Naive thymus-derived CD4-positive, alpha-beta T cell (primary cell): ENCODE data around the gene ITGA11. TPM values are rescaled to one million over a fixed set of nuclear protein-coding genes. Genes with fewer than 3 reads are reported as not detected.

Experiments used
- ATAC-seq: fragments of 150-1000 bp; cut with Tn5 transposase; 2 replicates; pipeline ENCODE4 v1.10.0; 2021; ENCODE audit warnings: mild to moderate bottlenecking, moderate library complexity
- CTCF ChIA-PET: fragments of 350-600 bp; sonication (Branson Sonifier 250); formaldehyde crosslinking; loops from one replicate; lab custom pipeline; 2021; ENCODE audit warnings: antibody characterized with exemption; lab: Charles Lee
- POLR2A ChIA-PET: fragments of 350-600 bp; sonication (Branson Sonifier 250); formaldehyde crosslinking; loops from one replicate; lab custom pipeline; 2021; ENCODE audit warnings: antibody characterized with exemption, inconsistent platforms; lab: Charles Lee
- DNase-seq, 9 donors: peaks; one replicate each; pipeline versions ENCODE4 v3.0.0 to v3.0.0-alpha.2; 2020 to 2022; ENCODE audit warnings: mixed read lengths in 1 of 9
- H3K27ac ChIP-seq: one replicate; pipeline ENCODE4 v1.7.0; 2013; ENCODE audit warnings: mild to moderate bottlenecking, low read depth, low read length, moderate library complexity
- H3K27me3 ChIP-seq, 2 donors: one replicate each; pipeline ENCODE4 v1.7.0; 2013; ENCODE audit warnings: low read length in 2 of 2, mild to moderate bottlenecking in 2 of 2, moderate library complexity in 2 of 2; ENCODE audit not compliant: control insufficient read depth in 2 of 2, insufficient read depth in 2 of 2
- H3K36me3 ChIP-seq, 3 experiments: 1 replicate in 2 of 3; 2 replicates in 1 of 3; pipeline ENCODE4 v1.7.0; 2013; ENCODE audit warnings: low read length in 3 of 3, mild to moderate bottlenecking in 3 of 3, moderate library complexity in 1 of 3; ENCODE audit not compliant: insufficient read depth in 3 of 3, control insufficient read depth in 2 of 3
- H3K4me1 ChIP-seq, 2 donors: one replicate each; pipeline ENCODE4 v1.7.0; 2013; ENCODE audit warnings: low read length in 2 of 2, mild to moderate bottlenecking in 2 of 2, moderate library complexity in 1 of 2; ENCODE audit not compliant: control insufficient read depth in 2 of 2, insufficient read depth in 2 of 2
- H3K4me3 ChIP-seq: 2 replicates; pipeline ENCODE4 v1.7.0; 2013; ENCODE audit warnings: mild to moderate bottlenecking, low read length
- H3K9me3 ChIP-seq, 3 experiments: 1 replicate in 2 of 3; 2 replicates in 1 of 3; pipeline ENCODE4 v1.7.0; 2013; ENCODE audit warnings: low read length in 3 of 3; ENCODE audit not compliant: control insufficient read depth in 2 of 3
- H3K27ac Mint-ChIP-seq, 9 donors: one replicate each; pipeline ENCODE4 v1.8.0; 2020 to 2022; ENCODE audit warnings: mixed read lengths in 9 of 9, mild to moderate bottlenecking in 8 of 9, moderate library complexity in 5 of 9, inconsistent platforms in 2 of 9
- H3K27me3 Mint-ChIP-seq, 5 donors: one replicate each; pipeline ENCODE4 v1.8.0; 2021 to 2022; ENCODE audit warnings: mixed read lengths in 5 of 5, mild to moderate bottlenecking in 1 of 5
- H3K36me3 Mint-ChIP-seq, 5 donors: one replicate each; pipeline ENCODE4 v1.8.0; 2020 to 2022; ENCODE audit warnings: mixed read lengths in 5 of 5, mild to moderate bottlenecking in 3 of 5, inconsistent platforms in 1 of 5
- H3K4me1 Mint-ChIP-seq, 7 donors: one replicate each; pipeline ENCODE4 v1.8.0; 2020 to 2022; ENCODE audit warnings: mixed read lengths in 7 of 7, mild to moderate bottlenecking in 3 of 7, inconsistent platforms in 1 of 7
- H3K4me3 Mint-ChIP-seq, 10 donors: one replicate each; pipeline ENCODE4 v1.8.0; 2020 to 2022; ENCODE audit warnings: mild to moderate bottlenecking in 10 of 10, mixed read lengths in 10 of 10, moderate library complexity in 6 of 10, inconsistent platforms in 2 of 10
- H3K9me3 Mint-ChIP-seq, 11 donors: one replicate each; pipeline ENCODE4 v1.8.0; 2020 to 2022; ENCODE audit warnings: mixed read lengths in 11 of 11, mild to moderate bottlenecking in 4 of 11, inconsistent platforms in 1 of 11, moderate library complexity in 1 of 11
- intact Hi-C, 2 donors: fragments of 100-400 bp; cut with micrococcal nuclease; formaldehyde crosslinking; loops; one replicate each; pipeline ENCODE4 v1.15.1; 2023
- polyA plus RNA-seq, 2 donors: library from polyadenylated mRNA; unstranded; fragments of 300-500 nt; fragmentation: Illumina TruSeq; gene quantifications; one replicate each; pipeline ENCODE4 v1.2.3, GENCODE V29; 2021
- total RNA-seq, 6 experiments: library from RNA in 5 of 6; stranded (reverse) in 5 of 6; gene quantifications; 1 replicate in 5 of 6; 2 replicates in 1 of 6; pipeline ENCODE4 v1.2.3 and lab custom pipeline; 2021 to 2026

The ITGA11 gene
- total and polyA plus RNA-seq, 7 experiments from 2014 or later: 0.02 to 1.1 (median 0.08) TPM; not detected in 2

- H3K4me3 Mint-ChIP-seq: no peak overlapping the region
- Histone ChIP-seq H3K36me3 (no peaks in the 10 kb centered on the region), H3K4me1 (no peaks in the 10 kb centered on the region), H3K27me3 (no peaks in the 10 kb centered on the region), H3K27ac (no peak overlapping the region), H3K9me3 (no peaks in the 10 kb centered on the region), H3K4me3 (no peak overlapping the region)
- CTCF ChIA-PET: no interaction called here
- no peaks in the 10 kb centered on the region for H3K9me3 Mint-ChIP-seq
- no peak overlapping the region for H3K27ac Mint-ChIP-seq
- H3K4me1 Mint-ChIP-seq: peaks cover 0 to 6% (median 0%) of the 10 kb centered on the region in 7 donors
- DNase-seq (no peak), ATAC-seq (no peak)
- peaks cover 0 to 8% (median 0%) of the 10 kb centered on the region in 5 donors for H3K27me3 Mint-ChIP-seq
- no peaks in the 10 kb centered on the region for H3K36me3 Mint-ChIP-seq
- POLR2A ChIA-PET: no interaction called here
- intact Hi-C loops: no loop called here
Observed at GRCh38 chr15:68319997-68320396, 112.0 kb downstream of the ITGA11 start.

DNA sequence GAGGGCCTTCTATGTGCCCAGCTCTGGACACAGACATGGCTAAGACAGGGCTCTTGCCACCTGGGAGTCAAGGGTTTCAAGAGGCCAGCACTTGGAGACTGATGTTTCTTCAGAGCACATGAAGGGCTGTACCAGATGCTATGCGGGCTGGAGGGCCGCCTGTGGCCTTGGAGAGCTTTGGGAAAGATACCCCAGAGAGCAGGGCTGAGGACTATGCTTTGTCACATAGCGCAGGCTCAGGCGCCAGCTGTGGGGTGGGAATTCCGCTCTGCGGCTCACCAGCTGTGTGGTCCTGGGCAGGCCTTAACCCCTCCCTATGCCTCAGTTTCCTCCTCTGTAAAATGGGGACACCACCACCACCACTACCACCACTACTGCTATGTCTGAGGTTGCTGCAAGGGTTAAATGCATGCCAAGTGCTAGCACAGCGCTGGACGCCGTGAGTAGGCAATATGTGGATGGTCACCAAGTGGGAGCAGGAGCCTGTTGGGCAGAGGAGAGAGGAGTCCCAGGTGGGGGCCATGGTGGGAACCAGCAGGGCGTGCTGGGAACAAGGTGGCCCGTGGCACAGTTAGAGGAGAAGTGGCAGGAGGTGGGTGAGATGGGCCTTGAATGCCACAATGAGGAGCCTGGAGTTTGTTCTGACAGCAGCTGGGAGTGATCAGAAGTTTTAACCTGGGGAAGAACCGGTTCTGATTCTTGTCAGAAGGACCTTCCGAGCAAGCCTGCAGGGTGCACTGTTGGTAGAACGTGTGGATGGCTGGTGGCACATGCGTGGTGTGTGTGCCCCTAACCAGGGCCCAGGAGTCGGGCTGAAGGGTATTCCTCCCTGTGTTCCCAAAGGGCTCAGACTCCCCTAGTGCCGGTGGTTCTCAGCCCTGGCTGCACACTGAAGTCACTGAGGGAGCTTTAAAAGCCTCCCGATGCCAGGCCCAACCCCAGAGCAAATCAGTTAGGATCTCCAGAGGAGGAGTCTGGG is 112.7 kb downstream of the ITGA11 start:
- H3K27me3 Mint-ChIP-seq: peaks cover 0 to 6% (median 0%) of the 10 kb centered on the region in 5 donors
- ChIA-PET POLR2A (no interaction called here), CTCF (no interaction called here)
- DNase-seq (no peak), ATAC-seq (no peak)
- H3K4me1 Mint-ChIP-seq: peaks cover 0 to 6% (median 0%) of the 10 kb centered on the region in 7 donors
- no peaks in the 10 kb centered on the region for H3K36me3 Mint-ChIP-seq
- Histone ChIP-seq H3K9me3 (no peaks in the 10 kb centered on the region), H3K27me3 (no peaks in the 10 kb centered on the region), H3K36me3 (no peaks in the 10 kb centered on the region), H3K4me3 (no peak overlapping the region), H3K27ac (no peak overlapping the region), H3K4me1 (no peaks in the 10 kb centered on the region)
- intact Hi-C loops: no loop called here
- no peak overlapping the region for H3K27ac Mint-ChIP-seq
- H3K4me3 Mint-ChIP-seq: no peak overlapping the region
- no peaks in the 10 kb centered on the region for H3K9me3 Mint-ChIP-seq

DNA sequence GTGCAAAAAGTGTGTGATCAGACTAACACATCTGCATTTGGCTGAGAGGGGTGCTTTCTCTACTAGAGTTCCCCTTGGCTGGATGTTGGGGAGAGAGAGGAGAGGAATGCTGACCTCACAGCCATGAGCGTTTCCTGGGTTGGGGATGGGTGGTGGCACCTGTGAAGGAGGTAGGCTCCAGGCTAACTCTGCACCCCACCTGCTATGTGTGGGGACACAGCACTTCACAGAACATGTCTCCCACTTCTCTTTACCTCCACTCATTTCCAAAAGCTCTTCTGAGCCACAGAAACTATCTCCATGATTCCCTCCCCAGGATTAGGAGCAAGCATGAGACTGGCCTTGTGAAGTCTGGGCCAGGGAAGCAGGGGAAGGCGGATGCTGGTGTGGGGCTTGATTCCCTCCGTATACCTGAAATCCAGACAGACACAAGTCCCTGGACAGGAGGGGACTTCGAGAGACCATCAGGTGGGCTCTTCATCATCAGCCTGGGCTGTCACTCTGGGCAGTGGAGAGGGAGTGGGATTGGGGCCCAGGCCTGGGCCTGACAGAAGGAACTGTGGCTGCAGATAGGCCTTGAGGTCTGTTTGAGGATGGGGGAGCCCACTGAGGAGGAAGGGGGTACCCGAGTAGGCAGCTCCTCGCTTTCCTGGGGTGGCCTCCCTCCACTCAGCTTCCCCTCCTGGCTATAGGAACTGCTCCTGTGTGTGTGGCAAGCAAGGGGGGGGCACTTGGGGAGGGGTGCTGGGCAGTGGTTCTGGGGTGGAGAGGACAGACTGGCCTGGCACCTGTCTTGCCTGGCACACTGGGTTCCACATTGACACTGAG is 113.7 kb downstream of the ITGA11 start:
- Mint-ChIP-seq H3K9me3 (no peaks in the 10 kb centered on the region), H3K36me3 (no peaks in the 10 kb centered on the region), H3K4me3 (no peak overlapping the region), H3K27me3 (peaks cover 0 to 5% (median 0%) of the 10 kb centered on the region in 5 donors), H3K4me1 (peaks cover 0 to 6% (median 0%) of the 10 kb centered on the region in 7 donors), H3K27ac (no peak overlapping the region)
- H3K36me3 ChIP-seq: no peaks in the 10 kb centered on the region
- DNase-seq: no peak
- no peak overlapping the region for H3K27ac ChIP-seq
- no peaks in the 10 kb centered on the region for H3K9me3 ChIP-seq
- H3K27me3 ChIP-seq: no peaks in the 10 kb centered on the region
- CTCF ChIA-PET: no interaction called here
- intact Hi-C loops: no loop called here
- H3K4me3 ChIP-seq: no peak overlapping the region
- no peak for ATAC-seq
- no peaks in the 10 kb centered on the region for H3K4me1 ChIP-seq
- POLR2A ChIA-PET: no interaction called here

GRCh38 chr15:68317281-68318007 is 114.5 kb downstream of the ITGA11 start:
- H3K4me3 ChIP-seq: no peak overlapping the region

GRCh38 chr15:68316061-68316804 is 115.7 kb downstream of the ITGA11 start:
- Histone ChIP-seq H3K9me3 (no peaks in the 10 kb centered on the region), H3K4me1 (no peaks in the 10 kb centered on the region), H3K27me3 (no peaks in the 10 kb centered on the region), H3K4me3 (no peak overlapping the region), H3K27ac (no peak overlapping the region), H3K36me3 (no peaks in the 10 kb centered on the region)
- ATAC-seq (no peak), DNase-seq (peak in 1 of 9 donors; percentile 3)
- Mint-ChIP-seq H3K27ac (no peak overlapping the region), H3K9me3 (no peaks in the 10 kb centered on the region), H3K4me1 (peaks cover 0 to 6% (median 0%) of the 10 kb centered on the region in 7 donors), H3K36me3 (no peaks in the 10 kb centered on the region), H3K4me3 (no peak overlapping the region), H3K27me3 (peaks cover 0 to 5% (median 0%) of the 10 kb centered on the region in 5 donors)
- intact Hi-C loops: no loop called here
- ChIA-PET CTCF (interaction anchor here (1.0 to 2.2 kb wide), 3 partner anchors 9 to 63 kb away, joined by 3 to 7 read pairs (median 4); no protein-coding TSS in a partner anchor), POLR2A (interaction anchor here (0.5 kb wide), 1 partner anchor 52 kb away, joined by 10 read pairs; no protein-coding TSS in a partner anchor)

More at GRCh38 chr15:68317281-68318007, 114.5 kb downstream of the ITGA11 start:
- no peak overlapping the region for H3K27ac ChIP-seq
- no peaks in the 10 kb centered on the region for H3K9me3 ChIP-seq
- H3K36me3 Mint-ChIP-seq: no peaks in the 10 kb centered on the region
- no peaks in the 10 kb centered on the region for H3K9me3 Mint-ChIP-seq
- no peaks in the 10 kb centered on the region for H3K36me3 ChIP-seq
- ChIA-PET POLR2A (no interaction called here), CTCF (interaction anchor here (1.6 to 2.2 kb wide), 2 partner anchors 11 to 65 kb away, joined by 4 to 7 read pairs; no protein-coding TSS in a partner anchor)
- peaks cover 0 to 5% (median 0%) of the 10 kb centered on the region in 5 donors for H3K27me3 Mint-ChIP-seq
- intact Hi-C loops: no loop called here
- ATAC-seq: no peak
- no peaks in the 10 kb centered on the region for H3K27me3 ChIP-seq
- H3K4me3 Mint-ChIP-seq: no peak overlapping the region
- peaks cover 0 to 6% (median 0%) of the 10 kb centered on the region in 7 donors for H3K4me1 Mint-ChIP-seq
- H3K4me1 ChIP-seq: no peaks in the 10 kb centered on the region
- DNase-seq: no peak
- no peak overlapping the region for H3K27ac Mint-ChIP-seq
